ENCODE results near the gene SLFNL1. TPM values are rescaled to one million over a fixed set of nuclear protein-coding genes. Genes with fewer than 3 reads are reported as not detected.

The SLFNL1 gene
- total RNA-seq, 1 experiment from 2014 or later, result 0.11 TPM

- no peak overlapping the region for H3K27ac ChIP-seq (ENCODE audit: insufficient read length, low read depth, low read length)
- no CpG with 5 or more reads among the region's 5 CpGs for whole genome bisulfite sequencing (ENCODE audit: extremely low coverage, insufficient read length, low lambda C conversion rate)
- no peak overlapping the region for H3K9ac ChIP-seq (ENCODE audit: extremely low read depth, insufficient read length, low read length)
- H2BK20ac ChIP-seq (ENCODE audit: low read depth, low read length, poor library complexity, severe bottlenecking), result no peak overlapping the region
- Mint-ChIP-seq H3K4me1 (peaks cover 0 to 4% of the 10 kb centered on the region in 2 experiments; a peak in 1 of 4 replicates), H3K27ac (no peak overlapping the region), H3K9me3 (no peaks in the 10 kb centered on the region), H3K4me3 (no peak overlapping the region), H3K27me3 (ENCODE audit: low read depth) (no peaks in the 10 kb centered on the region), H3K36me3 (ENCODE audit: insufficient read depth in 1 of 3, low read depth in 3 of 3) (peaks cover 31 to 79% (median 73%) of the 10 kb centered on the region in 3 experiments; a peak in 6 of 7 replicates)
- H3K4ac ChIP-seq (ENCODE audit: low read depth, low read length), result no peak overlapping the region
- H4K20me1 ChIP-seq (ENCODE audit: control insufficient read depth, insufficient read depth, insufficient read length), result no peaks in the 10 kb centered on the region
- H3K4me2 ChIP-seq (ENCODE audit: insufficient read depth, insufficient read length, low read length), result no peak overlapping the region
- H2BK5ac ChIP-seq (ENCODE audit: insufficient read length, low read length), result no peak overlapping the region
- TF ChIP-seq, protein P1, sequence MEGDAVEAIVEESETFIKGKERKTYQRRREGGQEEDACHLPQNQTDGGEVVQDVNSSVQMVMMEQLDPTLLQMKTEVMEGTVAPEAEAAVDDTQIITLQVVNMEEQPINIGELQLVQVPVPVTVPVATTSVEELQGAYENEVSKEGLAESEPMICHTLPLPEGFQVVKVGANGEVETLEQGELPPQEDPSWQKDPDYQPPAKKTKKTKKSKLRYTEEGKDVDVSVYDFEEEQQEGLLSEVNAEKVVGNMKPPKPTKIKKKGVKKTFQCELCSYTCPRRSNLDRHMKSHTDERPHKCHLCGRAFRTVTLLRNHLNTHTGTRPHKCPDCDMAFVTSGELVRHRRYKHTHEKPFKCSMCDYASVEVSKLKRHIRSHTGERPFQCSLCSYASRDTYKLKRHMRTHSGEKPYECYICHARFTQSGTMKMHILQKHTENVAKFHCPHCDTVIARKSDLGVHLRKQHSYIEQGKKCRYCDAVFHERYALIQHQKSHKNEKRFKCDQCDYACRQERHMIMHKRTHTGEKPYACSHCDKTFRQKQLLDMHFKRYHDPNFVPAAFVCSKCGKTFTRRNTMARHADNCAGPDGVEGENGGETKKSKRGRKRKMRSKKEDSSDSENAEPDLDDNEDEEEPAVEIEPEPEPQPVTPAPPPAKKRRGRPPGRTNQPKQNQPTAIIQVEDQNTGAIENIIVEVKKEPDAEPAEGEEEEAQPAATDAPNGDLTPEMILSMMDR (conservative IDR thresholded peaks at IDR 0.05), result no peak
- no peaks in the 10 kb centered on the region for H3K23me2 ChIP-seq (ENCODE audit: insufficient read length, low read depth, low read length, poor library complexity, severe bottlenecking)
- no peaks in the 10 kb centered on the region for H3K9me3 ChIP-seq (ENCODE audit: control insufficient read depth, low read depth, low read length)
- H3K14ac ChIP-seq (ENCODE audit: insufficient read depth, low read length), result no peak overlapping the region
- H2AK5ac ChIP-seq (ENCODE audit: insufficient read length, low read length), result no peak overlapping the region
- no peak overlapping the region for H4K91ac ChIP-seq (ENCODE audit: insufficient read length, low read depth, low read length)
- H2BK12ac ChIP-seq (ENCODE audit: insufficient read length, low read depth, low read length), result no peak overlapping the region
- H3T11ph ChIP-seq (ENCODE audit: low read length), result no peak overlapping the region
- H3K56ac ChIP-seq (ENCODE audit: insufficient read length, low read depth, low read length), result no peak overlapping the region
- H2AFZ ChIP-seq (ENCODE audit: low read length), result no peak overlapping the region
- no peak overlapping the region for H2BK120ac ChIP-seq (ENCODE audit: low read depth, low read length, poor library complexity, severe bottlenecking)
- no peaks in the 10 kb centered on the region for H3K27me3 ChIP-seq (ENCODE audit: insufficient read depth, low read length)
- H3K18ac ChIP-seq (ENCODE audit: insufficient read length, low read depth, low read length), result no peak overlapping the region
- H3K4me1 ChIP-seq (ENCODE audit: insufficient read depth, low read length), result no peaks in the 10 kb centered on the region
- no peaks in the 10 kb centered on the region for H3K79me1 ChIP-seq (ENCODE audit: insufficient read depth, low read depth, low read length, poor library complexity, severe bottlenecking)
- H3K23ac ChIP-seq (ENCODE audit: insufficient read length, low read depth, low read length), result no peak overlapping the region
- H4K5ac ChIP-seq (ENCODE audit: insufficient read length, low read depth, low read length), result no peak overlapping the region
- H3K79me2 ChIP-seq (ENCODE audit: insufficient read depth, low read length), result no peaks in the 10 kb centered on the region
- H4K8ac ChIP-seq (replicated peaks; ENCODE audit: insufficient read length, low read depth, low read length), result no peak overlapping the region
- H2BK15ac ChIP-seq (ENCODE audit: low read depth, low read length), result no peak overlapping the region
- DNase-seq, result no peak
Observed at GRCh38 chr1:41015281-41015896, 6.1 kb downstream of the SLFNL1 start.

Data from H9 (cell line).